Measurements from ENCODE around the gene EP300. TPM values are rescaled to one million over a fixed set of nuclear protein-coding genes. Genes with fewer than 3 reads are reported as not detected.
"Not testable (repeated sequence)": the region's sequence is repeated elsewhere in the genome, so short reads cannot be mapped to it uniquely, and the experiment has no call there.

The EP300 gene
- total RNA-seq, 1 donor from 2014 or later = 69.2 TPM

GRCh38 chr22:41132550-41132949, 40.2 kb downstream of the EP300 start:
- Mint-ChIP-seq H3K27ac (no peak overlapping the region), H3K36me3 (ENCODE audit: low read depth) (peaks cover 43% of the 10 kb centered on the region)
- intact Hi-C loops (cut with micrococcal nuclease) = no loop called here

GRCh38 chr22:41140365-41140957, 48.1 kb downstream of the EP300 start:
- no peaks in the 10 kb centered on the region for H3K4me1 Mint-ChIP-seq (ENCODE audit: low read depth)
- H3K27ac Mint-ChIP-seq = no peak overlapping the region
- intact Hi-C loops (cut with micrococcal nuclease) = no loop called here
- no peak for DNase-seq (ENCODE audit: low spot score)
- no peaks in the 10 kb centered on the region for H3K9me3 Mint-ChIP-seq
- H3K27me3 Mint-ChIP-seq (ENCODE audit: insufficient read depth) = no peaks in the 10 kb centered on the region
- peaks cover 50% of the 10 kb centered on the region for H3K36me3 Mint-ChIP-seq (ENCODE audit: low read depth)
- H3K4me3 Mint-ChIP-seq = no peak overlapping the region

More at GRCh38 chr22:41132550-41132949, 40.2 kb downstream of the EP300 start:
- Mint-ChIP-seq H3K9me3 (no peaks in the 10 kb centered on the region), H3K4me1 (ENCODE audit: low read depth) (no peaks in the 10 kb centered on the region), H3K4me3 (no peak overlapping the region), H3K27me3 (ENCODE audit: insufficient read depth) (no peaks in the 10 kb centered on the region)
- no peak for DNase-seq (ENCODE audit: low spot score)

GRCh38 chr22:41145921-41146320, 53.5 kb downstream of the EP300 start:
- DNase-seq (ENCODE audit: low spot score); H3K27me3 Mint-ChIP-seq (ENCODE audit: insufficient read depth); H3K4me3 Mint-ChIP-seq; H3K27ac Mint-ChIP-seq; intact Hi-C loops (cut with micrococcal nuclease); H3K9me3 Mint-ChIP-seq; H3K4me1 Mint-ChIP-seq (ENCODE audit: low read depth): not testable (repeated sequence)
- H3K36me3 Mint-ChIP-seq (ENCODE audit: low read depth) = peaks cover 46% of the 10 kb centered on the region

- no peak for DNase-seq (ENCODE audit: low spot score)
- peaks cover 48% of the 10 kb centered on the region for H3K36me3 Mint-ChIP-seq (ENCODE audit: low read depth)
- no peak overlapping the region for H3K27ac Mint-ChIP-seq
- H3K4me3 Mint-ChIP-seq = no peak overlapping the region
- intact Hi-C loops (cut with micrococcal nuclease) = no loop called here
- no peaks in the 10 kb centered on the region for H3K27me3 Mint-ChIP-seq (ENCODE audit: insufficient read depth)
- no peaks in the 10 kb centered on the region for H3K9me3 Mint-ChIP-seq
- H3K4me1 Mint-ChIP-seq (ENCODE audit: low read depth) = no peaks in the 10 kb centered on the region
These were observed 54.2 kb downstream of the EP300 start for GRCh38 chr22:41146573-41146972.

- no peak for DNase-seq (ENCODE audit: low spot score)
- no peaks in the 10 kb centered on the region for H3K4me1 Mint-ChIP-seq (ENCODE audit: low read depth)
- H3K4me3 Mint-ChIP-seq = no peak overlapping the region
- H3K27me3 Mint-ChIP-seq (ENCODE audit: insufficient read depth) = no peaks in the 10 kb centered on the region
- intact Hi-C loops (cut with micrococcal nuclease) = no loop called here
- no peak overlapping the region for H3K27ac Mint-ChIP-seq
- H3K36me3 Mint-ChIP-seq (ENCODE audit: low read depth) = peaks cover 47% of the 10 kb centered on the region
- H3K9me3 Mint-ChIP-seq = no peaks in the 10 kb centered on the region
These were observed 55.3 kb downstream of the EP300 start for GRCh38 chr22:41147722-41148121.

- intact Hi-C loops (cut with micrococcal nuclease) = loop anchor here (2.0 kb wide), 1 partner anchor 14 kb away; no protein-coding TSS in a partner anchor
- DNase-seq (ENCODE audit: low spot score) = no peak
- Mint-ChIP-seq H3K4me1 (ENCODE audit: low read depth) (no peaks in the 10 kb centered on the region), H3K27me3 (ENCODE audit: insufficient read depth) (no peaks in the 10 kb centered on the region), H3K36me3 (ENCODE audit: low read depth) (peaks cover 67% of the 10 kb centered on the region), H3K27ac (no peak overlapping the region), H3K4me3 (no peak overlapping the region), H3K9me3 (no peaks in the 10 kb centered on the region)
These were observed 60.5 kb downstream of the EP300 start for GRCh38 chr22:41152902-41153301.

- intact Hi-C loops (cut with micrococcal nuclease) = no loop called here
- no peak overlapping the region for H3K4me3 Mint-ChIP-seq
- H3K4me1 Mint-ChIP-seq (ENCODE audit: low read depth) = no peaks in the 10 kb centered on the region
- H3K27ac Mint-ChIP-seq = no peak overlapping the region
- H3K36me3 Mint-ChIP-seq (ENCODE audit: low read depth) = peaks cover 54% of the 10 kb centered on the region
- H3K9me3 Mint-ChIP-seq = no peaks in the 10 kb centered on the region
- no peaks in the 10 kb centered on the region for H3K27me3 Mint-ChIP-seq (ENCODE audit: insufficient read depth)
- DNase-seq (ENCODE audit: low spot score) = no peak
These were observed 64.7 kb downstream of the EP300 start for GRCh38 chr22:41157083-41157482.

GRCh38 chr22:41169157-41169556, 76.8 kb downstream of the EP300 start:
- intact Hi-C loops (cut with micrococcal nuclease) = no loop called here
- no peaks in the 10 kb centered on the region for H3K9me3 Mint-ChIP-seq
- no peak overlapping the region for H3K4me3 Mint-ChIP-seq
- H3K36me3 Mint-ChIP-seq (ENCODE audit: low read depth) = peaks cover 46% of the 10 kb centered on the region
- H3K27me3 Mint-ChIP-seq (ENCODE audit: insufficient read depth) = no peaks in the 10 kb centered on the region
- H3K27ac Mint-ChIP-seq = no peak overlapping the region
- H3K4me1 Mint-ChIP-seq (ENCODE audit: low read depth) = no peaks in the 10 kb centered on the region
- DNase-seq (ENCODE audit: low spot score) = no peak

GRCh38 chr22:41171996-41172395, 79.6 kb downstream of the EP300 start:
- Mint-ChIP-seq H3K9me3 (no peaks in the 10 kb centered on the region), H3K4me1 (ENCODE audit: low read depth) (peaks cover 15% of the 10 kb centered on the region), H3K27me3 (ENCODE audit: insufficient read depth) (no peaks in the 10 kb centered on the region), H3K27ac (no peak overlapping the region), H3K36me3 (ENCODE audit: low read depth) (peaks cover 54% of the 10 kb centered on the region), H3K4me3 (no peak overlapping the region)
- no peak for DNase-seq (ENCODE audit: low spot score)
- intact Hi-C loops (cut with micrococcal nuclease) = no loop called here

GRCh38 chr22:41175546-41175945, 83.2 kb downstream of the EP300 start:
- no peaks in the 10 kb centered on the region for H3K27me3 Mint-ChIP-seq (ENCODE audit: insufficient read depth)
- intact Hi-C loops (cut with micrococcal nuclease) = no loop called here
- H3K4me1 Mint-ChIP-seq (ENCODE audit: low read depth) = peaks cover 15% of the 10 kb centered on the region
- H3K27ac Mint-ChIP-seq = no peak overlapping the region
- no peak for DNase-seq (ENCODE audit: low spot score)
- peaks cover 36% of the 10 kb centered on the region for H3K36me3 Mint-ChIP-seq (ENCODE audit: low read depth)
- no peaks in the 10 kb centered on the region for H3K9me3 Mint-ChIP-seq
- no peak overlapping the region for H3K4me3 Mint-ChIP-seq

- Mint-ChIP-seq H3K27me3 (ENCODE audit: insufficient read depth) (no peaks in the 10 kb centered on the region), H3K9me3 (no peaks in the 10 kb centered on the region), H3K4me3 (no peak overlapping the region), H3K27ac (no peak overlapping the region), H3K4me1 (ENCODE audit: low read depth) (peaks cover 21% of the 10 kb centered on the region), H3K36me3 (ENCODE audit: low read depth) (peaks cover 39% of the 10 kb centered on the region)
- intact Hi-C loops (cut with micrococcal nuclease) = no loop called here
- DNase-seq (ENCODE audit: low spot score) = no peak
These were observed 84.7 kb downstream of the EP300 start for GRCh38 chr22:41177040-41177621.

- H3K27ac Mint-ChIP-seq = no peak overlapping the region
- intact Hi-C loops (cut with micrococcal nuclease) = no loop called here
- H3K4me1 Mint-ChIP-seq (ENCODE audit: low read depth) = peaks cover 21% of the 10 kb centered on the region
- peaks cover 36% of the 10 kb centered on the region for H3K36me3 Mint-ChIP-seq (ENCODE audit: low read depth)
- H3K27me3 Mint-ChIP-seq (ENCODE audit: insufficient read depth) = no peaks in the 10 kb centered on the region
- DNase-seq (ENCODE audit: low spot score) = no peak
- H3K4me3 Mint-ChIP-seq = no peak overlapping the region
- no peaks in the 10 kb centered on the region for H3K9me3 Mint-ChIP-seq
These were observed 85.4 kb downstream of the EP300 start for GRCh38 chr22:41177622-41178424.

- DNase-seq (ENCODE audit: low spot score) = no peak
- H3K36me3 Mint-ChIP-seq (ENCODE audit: low read depth) = peaks cover 31% of the 10 kb centered on the region
- intact Hi-C loops (cut with micrococcal nuclease) = no loop called here
- H3K27ac Mint-ChIP-seq = peak overlapping the region; percentile 64
- H3K4me3 Mint-ChIP-seq = no peak overlapping the region
- H3K4me1 Mint-ChIP-seq (ENCODE audit: low read depth) = peaks cover 21% of the 10 kb centered on the region
- no peaks in the 10 kb centered on the region for H3K27me3 Mint-ChIP-seq (ENCODE audit: insufficient read depth)
- H3K9me3 Mint-ChIP-seq = no peaks in the 10 kb centered on the region
These were observed 86.1 kb downstream of the EP300 start for GRCh38 chr22:41178425-41178975.

Measured in activated T-helper 1 cell treated with anti-CD3 and anti-CD28 coated beads, Interleukin-12 subunit alpha, Interleukin-12 subunit beta, Interleukin-2, Interleukin-4 antibody, amounts not matched to agents 30 ng/mL and 10 ng/mL and 1 ng/mL, durations not matched to agents 14 hours and 24 hours and 36 hours (primary cell).